K562 (cell line): ENCODE results near the gene PIGM. TPM values are rescaled to one million over a fixed set of nuclear protein-coding genes. Genes with fewer than 3 reads are reported as not detected.

ENCODE experiments used
- ATAC-seq: fragments of 200-7000 bp; cut with Tn5 transposase; 3 replicates; pipeline ENCODE4 v1.9.1; 2020; ENCODE audit warnings: moderate library complexity
- BruUV-seq: library from RNA; stranded (reverse); fragments of 400-500 nt; replicated peaks from 2 replicates; lab custom pipeline; 2021; lab: Mats Ljungman, UMichigan
- CTCF ChIA-PET: fragments of 300-600 bp; formaldehyde crosslinking; extraction: SDS; loops from one replicate; lab custom pipeline; 2021; ENCODE audit warnings: low intra/inter-chr PET ratio; lab: Yijun Ruan, JAX
- POLR2A ChIA-PET: fragments of 300-600, 350-650 bp; sonication (Branson Sonifier 250); formaldehyde crosslinking; extraction: SDS; loops from one replicate; lab custom pipeline; 2021; ENCODE audit warnings: antibody characterized with exemption, inconsistent platforms; lab: Yijun Ruan, JAX
- DNase-seq, 4 experiments: peaks; one replicate each; pipeline versions ENCODE4 v3.0.0 to v3.0.0-alpha.2; 2011 to 2018; ENCODE audit warnings: low spot score in 3 of 4, mixed read lengths in 3 of 4; ENCODE audit errors: extremely low read depth in 1 of 4
- FAIRE-seq: peaks from 2 replicates; lab custom pipeline; 2011; peaks lifted over from hg19 to GRCh38; lab: Jason Lieb, UNC
- H2AFZ ChIP-seq: 2 replicates; pipeline ENCODE4 v1.6.0; 2011; ENCODE audit warnings: low read depth, low read length, control low read depth, inconsistent platforms
- H3K27ac ChIP-seq: fragments of 200-600 bp; 3 replicates; pipeline ENCODE4 v1.8.0; 2011; ENCODE audit warnings: low read depth, mild to moderate bottlenecking, control low read depth, inconsistent platforms, low read length, moderate library complexity, mixed read lengths; ENCODE audit errors: extremely low read depth
- H3K27me3 ChIP-seq, 2 experiments: fragments of 300-600 bp in 1 of 2; 2 replicates in 1 of 2; 3 replicates in 1 of 2; pipeline versions ENCODE4 v1.6.0 to v1.8.0; 2011; ENCODE audit warnings: inconsistent platforms in 2 of 2, low read length in 2 of 2, mild to moderate bottlenecking in 1 of 2, mixed read lengths in 1 of 2, moderate library complexity in 1 of 2; ENCODE audit not compliant: control insufficient read depth in 2 of 2, insufficient read depth in 2 of 2
- H3K36me3 ChIP-seq: fragments of 300-600 bp; 3 replicates; pipeline ENCODE4 v1.8.0; 2011; ENCODE audit warnings: mild to moderate bottlenecking, low read length, inconsistent platforms; ENCODE audit not compliant: control insufficient read depth, insufficient read depth
- H3K4me1 ChIP-seq, 2 experiments: fragments of 200-600 bp in 1 of 2; replicated peaks in 1 of 2; 2 replicates in 1 of 2; 3 replicates in 1 of 2; pipeline versions ENCODE4 v1.5.1 to v1.8.0; 2011; ENCODE audit warnings: inconsistent platforms in 2 of 2, low read length in 2 of 2, mild to moderate bottlenecking in 1 of 2, mixed read lengths in 1 of 2, moderate library complexity in 1 of 2; ENCODE audit not compliant: control insufficient read depth in 2 of 2, insufficient read depth in 2 of 2
- H3K4me2 ChIP-seq: 2 replicates; pipeline ENCODE4 v1.6.1; 2011; ENCODE audit warnings: low read length, control low read depth, inconsistent platforms, mixed read lengths; ENCODE audit not compliant: insufficient read depth
- H3K4me3 ChIP-seq: fragments of 200-600 bp; sonication (generic), shearing (Covaris generic); 2 replicates; pipeline ENCODE4 v1.5.1; 2016; ENCODE audit warnings: control low read depth, inconsistent platforms
- H3K79me2 ChIP-seq: fragments of 200-600 bp; 3 replicates; pipeline ENCODE4 v1.8.0; 2011; ENCODE audit warnings: low read length, inconsistent platforms; ENCODE audit not compliant: control insufficient read depth, insufficient read depth
- H3K9ac ChIP-seq, 2 experiments: 2 replicates each; pipeline versions ENCODE4 v1.6.0 to v1.6.1; 2011; ENCODE audit warnings: low read depth in 2 of 2, low read length in 2 of 2, control low read depth in 1 of 2, inconsistent platforms in 1 of 2, mild to moderate bottlenecking in 1 of 2, mixed read lengths in 1 of 2; ENCODE audit not compliant: insufficient read depth in 1 of 2
- H3K9me1 ChIP-seq: one replicate; pipeline ENCODE4 v1.6.0; 2011; ENCODE audit warnings: inconsistent platforms, mild to moderate bottlenecking, low read length, moderate library complexity; ENCODE audit not compliant: control insufficient read depth, insufficient read depth
- H3K9me3 ChIP-seq: replicated peaks from 2 replicates; pipeline ENCODE4 v1.5.1; 2011; ENCODE audit warnings: low read depth, low read length, inconsistent platforms; ENCODE audit not compliant: control insufficient read depth, insufficient read depth
- H4K20me1 ChIP-seq: replicated peaks from 2 replicates; pipeline ENCODE4 v1.6.1; 2011; ENCODE audit warnings: low read length, inconsistent platforms, mixed read lengths; ENCODE audit not compliant: control insufficient read depth, insufficient read depth
- ASH1L ChIP-seq: fragments of 450-650 bp; IDR thresholded peaks from 2 replicates; pipeline ENCODE4 v1.6.1; 2018; ENCODE audit warnings: borderline replicate concordance, mild to moderate bottlenecking, low read depth; ENCODE audit not compliant: partially characterized antibody
- BRD4 ChIP-seq: fragments of 200-600 bp; sonication (generic); IDR thresholded peaks from 2 replicates; pipeline ENCODE4 v1.6.1; 2017; ENCODE audit warnings: inconsistent platforms
- CAMTA2 ChIP-seq: fragments of 250-450 bp; sonication (Bioruptor Pico); conservative IDR thresholded peaks from 2 replicates; pipeline ENCODE4 v1.5.1; 2022
- DMBX1 ChIP-seq: fragments of 250-450 bp; sonication (Bioruptor Pico); IDR thresholded peaks from 2 replicates; pipeline ENCODE4 v1.8.0; 2022; ENCODE audit warnings: inconsistent platforms, mild to moderate bottlenecking, moderate library complexity, borderline replicate concordance
- EGR1 ChIP-seq: fragments of 450-650 bp; conservative IDR thresholded peaks from 2 replicates; pipeline ENCODE4 v1.6.1; 2017; ENCODE audit warnings: mild to moderate bottlenecking
- FOSL1 ChIP-seq: fragments of 200-800 bp; sonication (Bioruptor generic); conservative IDR thresholded peaks from 2 replicates; pipeline ENCODE4 v1.6.1; 2016; ENCODE audit warnings: missing genetic modification characterization, missing compliant biosample characterization
- HES1 ChIP-seq: fragments of 450-650 bp; IDR thresholded peaks from 2 replicates; pipeline ENCODE4 v1.6.1; 2016; ENCODE audit warnings: low read depth, mild to moderate bottlenecking, moderate library complexity
- ID3 ChIP-seq, 2 experiments: fragments of 250-450 bp in 1 of 2; fragments of 450-650 bp in 1 of 2; sonication (Bioruptor Pico) in 1 of 2; IDR thresholded peaks; 2 replicates each; pipeline versions ENCODE4 v1.6.1 to v1.8.0; 2016 to 2021; ENCODE audit warnings: mild to moderate bottlenecking in 2 of 2, moderate library complexity in 2 of 2, missing compliant biosample characterization in 1 of 2, missing genetic modification characterization in 1 of 2
- JUND ChIP-seq, 2 experiments: IDR thresholded peaks; 2 replicates in 1 of 2; 3 replicates in 1 of 2; pipeline ENCODE4 v1.6.1; 2011; ENCODE audit warnings: borderline replicate concordance in 2 of 2, low read depth in 2 of 2, low read length in 2 of 2, improper control_type of control experiment in 1 of 2, missing biosample characterization in 1 of 2, missing genetic modification characterization in 1 of 2, missing genetic modification reagents in 1 of 2
- NFE2 ChIP-seq: IDR thresholded peaks from 2 replicates; pipeline ENCODE4 v1.6.1; 2014; ENCODE audit warnings: antibody characterized with exemption, low read depth
- PHB2 ChIP-seq: fragments of 450-650 bp; IDR thresholded peaks from 2 replicates; pipeline ENCODE4 v1.6.1; 2017; ENCODE audit warnings: low read depth
- RBFOX2 ChIP-seq: fragments of 200-400 bp; formaldehyde crosslinking; IDR thresholded peaks from 2 replicates; pipeline ENCODE4 v1.6.1; 2017; ENCODE audit warnings: low read depth, mild to moderate bottlenecking, low read length, moderate library complexity
- ZNF197 ChIP-seq: fragments of 200-800 bp; sonication (Bioruptor generic); IDR thresholded peaks from 2 replicates; pipeline ENCODE4 v1.6.1; 2016; ENCODE audit warnings: low read depth, missing genetic modification characterization, missing compliant biosample characterization
- ZNF583 ChIP-seq: fragments of 250-450 bp; sonication (Bioruptor Pico); IDR thresholded peaks from 2 replicates; pipeline ENCODE4 v1.4.0; 2020
- ZNF584 ChIP-seq: fragments of 200-800 bp; sonication (Bioruptor generic); IDR thresholded peaks from 2 replicates; pipeline ENCODE4 v1.6.1; 2016; ENCODE audit warnings: low read depth, mild to moderate bottlenecking, missing genetic modification characterization, missing compliant biosample characterization
- ZNF717 ChIP-seq: fragments of 250-450 bp; sonication (Bioruptor Pico); IDR thresholded peaks from 2 replicates; pipeline ENCODE4 v1.5.0; 2021
- WGBS: fragments of 100-300 bp; shearing (Covaris generic); methylation state at CpG from one replicate; pipeline ENCODE4 v1.1.6; 2016; ENCODE audit warnings: low coverage, mixed read lengths; ENCODE audit not compliant: insufficient coverage; ENCODE audit errors: missing lambda C conversion rate; 5-methylcytosine and 5-hydroxymethylcytosine counted together
- in situ Hi-C: fragments of 300-500 bp; cut with MboI; formaldehyde crosslinking; loops from 4 replicates; pipeline ENCODE4 v1.15.0; 2018; ENCODE audit warnings: inconsistent platforms, mixed read lengths
- intact Hi-C: fragments of 100-400 bp; cut with micrococcal nuclease; formaldehyde crosslinking; loops from 2 replicates; pipeline ENCODE4 v1.14.2; 2022
- polyA plus RNA-seq, 8 experiments: library from polyadenylated mRNA; depleted of rRNA in 4 of 8; stranded (reverse) in 5 of 8; unstranded in 3 of 8; fragments of >200 nt; fragmentation: Nextera tagmentation in 2 of 8; fragmentation: Illumina TruSeq in 1 of 8; extraction: Ambion mirVana in 2 of 8; extraction: Trizol in 1 of 8; gene quantifications; 2 replicates each; pipeline versions ENCODE4 v1.2.1 to v1.2.3, GENCODE V29; 2011 to 2014; ENCODE audit warnings: inconsistent platforms in 1 of 8, missing spikeins in 1 of 8
- total RNA-seq, 7 experiments: library from RNA; depleted of rRNA in 6 of 7; stranded (reverse); fragments of >200 nt in 6 of 7; fragmentation: Illumina TruSeq in 2 of 7; extraction: Trizol in 2 of 7; gene quantifications; 2 replicates each; pipeline versions ENCODE4 v1.2.1 to v1.2.3, GENCODE V29; 2011 to 2021; ENCODE audit warnings: low replicate concordance in 1 of 7
- TF ChIP-seq, protein P1 (sequence below): fragments of 450-650 bp; formaldehyde crosslinking; conservative IDR thresholded peaks from 2 replicates; pipeline ENCODE4 v1.4.0; 2022; ENCODE audit warnings: mild to moderate bottlenecking, missing genetic modification characterization
- TF ChIP-seq, protein P2 (sequence below): sonication (generic); formaldehyde crosslinking; IDR thresholded peaks from 2 replicates; pipeline ENCODE4 v1.8.0; 2022; ENCODE audit warnings: missing genetic modification reagents, mild to moderate bottlenecking, moderate library complexity, borderline replicate concordance

The PIGM gene
- total and polyA plus RNA-seq, 9 of the 15 experiments (the other 6 are each of a cell fraction or from before 2014, with no cell fraction given), result 2.6 to 6.7 (median 4.3) TPM

DNA sequence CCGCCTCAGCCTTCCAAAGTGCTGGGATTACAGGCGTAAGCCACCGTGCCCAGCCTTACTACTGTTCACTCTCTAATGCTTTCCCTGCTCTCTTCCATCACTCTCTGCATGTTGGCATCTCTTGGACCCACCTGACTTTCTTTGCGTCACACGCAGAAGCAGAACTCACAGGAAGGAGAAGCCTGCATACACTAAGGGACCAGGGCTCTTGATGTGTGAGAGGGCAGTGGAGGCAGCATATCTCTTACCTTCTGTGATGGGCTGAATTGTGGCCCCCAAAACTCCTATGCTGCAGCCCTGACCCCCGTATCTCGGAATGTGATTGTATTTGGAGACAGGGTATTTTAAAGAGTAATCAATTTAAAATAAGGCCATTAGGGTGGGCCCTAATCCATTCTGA, 51.0 kb downstream of the PIGM start:
- FAIRE-seq (no peak), DNase-seq (no peak), ATAC-seq (no peak)
- no peak overlapping the region for H2AFZ ChIP-seq
- no peak overlapping the region for H3K4me3 ChIP-seq
- H4K20me1 ChIP-seq, result no peaks in the 10 kb centered on the region
- POLR2A ChIA-PET, result no interaction called here
- no peaks in the 10 kb centered on the region for H3K9me3 ChIP-seq
- in situ Hi-C loops, result loop anchor here (25.0 kb wide), 1 partner anchor 793 kb away; no protein-coding TSS in a partner anchor
- intact Hi-C loops, result no loop called here
- H3K4me2 ChIP-seq, result no peak overlapping the region
- no TSS peak for BruUV-seq
- peaks cover 23 to 42% of the 10 kb centered on the region in 2 experiments; a peak in 4 of 5 replicates for H3K27me3 ChIP-seq
- CTCF ChIA-PET, result interaction anchor here (0.5 kb wide), 1 partner anchor 22 kb away, joined by 3 read pairs; no protein-coding TSS in a partner anchor
- WGBS, result 6% methylated on average over 7 of the region's 7 CpGs
- no peak overlapping the region for H3K27ac ChIP-seq
- H3K79me2 ChIP-seq, result no peaks in the 10 kb centered on the region
- no peaks in the 10 kb centered on the region for H3K9me1 ChIP-seq
- no peaks in the 10 kb centered on the region for H3K4me1 ChIP-seq
- no peaks in the 10 kb centered on the region for H3K36me3 ChIP-seq
- H3K9ac ChIP-seq, result no peak overlapping the region
- TF ChIP-seq CAMTA2 (CRISPR knock-in tag), result no peak
- TF ChIP-seq ID3 (CRISPR knock-in tag; IDR thresholded peaks at IDR 0.05), result no peak
- TF ChIP-seq ID3 (tag; IDR thresholded peaks at IDR 0.05), result no peak
- TF ChIP-seq HES1, result no peak
- TF ChIP-seq DMBX1 (CRISPR knock-in tag), result no peak
- TF ChIP-seq ZNF197 (CRISPR knock-in tag), result no peak
- TF ChIP-seq EGR1, result no peak
- TF ChIP-seq ZNF717 (CRISPR knock-in tag), result no peak
- TF ChIP-seq PHB2, result no peak
- no peak for TF ChIP-seq JUND (IDR thresholded peaks at IDR 0.05; ENCODE audit: borderline replicate concordance, low read depth, low read length)
- no peak for TF ChIP-seq JUND (tag; IDR thresholded peaks at IDR 0.05; ENCODE audit: borderline replicate concordance, low read depth, low read length)
- TF ChIP-seq BRD4, result no peak
- TF ChIP-seq, protein P1, sequence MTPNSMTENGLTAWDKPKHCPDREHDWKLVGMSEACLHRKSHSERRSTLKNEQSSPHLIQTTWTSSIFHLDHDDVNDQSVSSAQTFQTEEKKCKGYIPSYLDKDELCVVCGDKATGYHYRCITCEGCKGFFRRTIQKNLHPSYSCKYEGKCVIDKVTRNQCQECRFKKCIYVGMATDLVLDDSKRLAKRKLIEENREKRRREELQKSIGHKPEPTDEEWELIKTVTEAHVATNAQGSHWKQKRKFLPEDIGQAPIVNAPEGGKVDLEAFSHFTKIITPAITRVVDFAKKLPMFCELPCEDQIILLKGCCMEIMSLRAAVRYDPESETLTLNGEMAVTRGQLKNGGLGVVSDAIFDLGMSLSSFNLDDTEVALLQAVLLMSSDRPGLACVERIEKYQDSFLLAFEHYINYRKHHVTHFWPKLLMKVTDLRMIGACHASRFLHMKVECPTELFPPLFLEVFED, result no peak
- TF ChIP-seq ASH1L, result no peak
- no peak for TF ChIP-seq ZNF584 (CRISPR knock-in tag)
- TF ChIP-seq NFE2, result no peak
- TF ChIP-seq, protein P2, sequence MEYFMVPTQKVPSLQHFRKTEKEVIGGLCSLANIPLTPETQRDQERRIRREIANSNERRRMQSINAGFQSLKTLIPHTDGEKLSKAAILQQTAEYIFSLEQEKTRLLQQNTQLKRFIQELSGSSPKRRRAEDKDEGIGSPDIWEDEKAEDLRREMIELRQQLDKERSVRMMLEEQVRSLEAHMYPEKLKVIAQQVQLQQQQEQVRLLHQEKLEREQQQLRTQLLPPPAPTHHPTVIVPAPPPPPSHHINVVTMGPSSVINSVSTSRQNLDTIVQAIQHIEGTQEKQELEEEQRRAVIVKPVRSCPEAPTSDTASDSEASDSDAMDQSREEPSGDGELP, result no peak
- TF ChIP-seq FOSL1 (tag), result no peak
- TF ChIP-seq RBFOX2, result no peak
- TF ChIP-seq ZNF583, result no peak
